Transverse colon (tissue), 4 donors: ENCODE results near the gene TAPT1.

ENCODE experiments used
- CTCF ChIP-seq, 5 experiments: fragments of 200-600 bp in 3 of 5; fragments of 450-650 bp in 2 of 5; sonication (generic) in 3 of 5; IDR thresholded peaks; 1 replicate in 2 of 5; 2 replicates in 3 of 5; pipeline ENCODE4 v1.5.1; 2016 to 2017; ENCODE audit warnings: antibody characterized with exemption in 5 of 5, inconsistent platforms in 3 of 5, mild to moderate bottlenecking in 2 of 5, moderate library complexity in 1 of 5
- EP300 ChIP-seq: sonication (generic); formaldehyde crosslinking; IDR thresholded peaks from one replicate; pipeline ENCODE4 v1.6.1; 2017; ENCODE audit warnings: antibody characterized with exemption, low read depth
- POLR2A ChIP-seq: fragments of 450-650 bp; IDR thresholded peaks from one replicate; pipeline ENCODE4 v1.6.1; 2016; ENCODE audit warnings: antibody characterized with exemption, mild to moderate bottlenecking, moderate library complexity
- POLR2AphosphoS5 ChIP-seq, 3 donors: sonication (generic); formaldehyde crosslinking; IDR thresholded peaks; one replicate each; pipeline ENCODE4 v1.6.1; 2016; ENCODE audit warnings: antibody characterized with exemption in 3 of 3

- TF ChIP-seq CTCF (IDR thresholded peaks at IDR 0.05) = no peak
- no peak for TF ChIP-seq POLR2A
- no peak for TF ChIP-seq EP300
- TF ChIP-seq POLR2AphosphoS5 (IDR thresholded peaks at IDR 0.05) = no peak
Observed at GRCh38 chr4:16119981-16120380, 106.3 kb downstream of the TAPT1 start.
